Amniotic epithelial cell (primary cell): Measurements from ENCODE around the gene IL17RA.
A peak's percentile ranks its signal among the peaks of the same experiment; 100 is the strongest.

Experiments
- DNase-seq: peaks from one replicate; pipeline ENCODE4 v3.0.0-alpha.2; 2010; ENCODE audit warnings: low read depth

IL17RA gene

DNA sequence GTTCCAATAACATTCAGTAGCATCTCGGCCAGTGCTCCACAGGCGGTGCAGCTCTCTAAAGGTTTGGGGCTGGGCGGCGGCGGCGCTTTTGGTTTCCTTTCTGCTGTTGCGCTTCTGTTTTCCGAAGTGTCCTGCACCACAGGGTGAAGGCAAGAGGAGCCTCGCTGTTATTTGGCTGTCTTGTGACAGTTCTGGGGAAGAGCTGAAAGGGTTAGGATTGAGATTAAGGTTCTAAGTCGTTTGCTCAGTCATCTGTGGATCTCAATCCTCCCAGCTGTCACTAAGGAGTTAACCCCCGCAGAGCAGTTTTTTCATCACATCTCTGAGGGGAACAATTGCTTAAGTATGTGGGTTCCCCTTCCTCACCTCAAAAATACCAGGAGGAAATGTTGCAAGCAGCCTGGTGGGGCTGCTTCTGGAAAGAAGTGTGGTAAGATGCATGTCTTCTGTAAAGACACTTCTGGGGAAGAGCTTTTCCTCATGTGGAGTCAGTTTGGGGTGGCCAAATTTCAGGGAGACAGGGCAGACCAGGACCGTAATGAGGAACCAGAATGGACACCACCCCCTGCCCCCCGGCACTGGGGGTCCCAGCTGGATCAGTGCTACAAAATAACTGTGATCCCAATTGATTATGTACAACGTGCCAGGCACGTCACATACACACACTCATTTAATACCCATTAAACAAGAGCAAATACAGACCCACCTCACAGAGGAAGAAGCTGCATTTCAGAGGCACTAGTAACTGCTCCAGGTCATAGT, 22.2 kb downstream of the IL17RA start:
- DNase-seq, result peak; percentile 27

DNA sequence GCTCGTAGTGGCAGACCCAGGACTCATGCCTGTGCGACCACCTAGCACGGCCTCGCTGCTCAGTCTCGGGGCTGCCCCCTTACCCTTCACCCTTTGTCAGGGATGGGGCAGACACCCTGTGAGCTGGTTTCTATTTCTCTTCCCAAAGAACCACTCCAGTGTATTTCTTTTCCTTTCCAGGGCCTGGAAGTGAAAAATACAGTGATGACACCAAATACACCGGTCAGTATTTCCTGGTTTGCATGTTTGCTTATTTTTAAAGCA, 22.7 kb downstream of the IL17RA start:
- DNase-seq, result no peak

DNA sequence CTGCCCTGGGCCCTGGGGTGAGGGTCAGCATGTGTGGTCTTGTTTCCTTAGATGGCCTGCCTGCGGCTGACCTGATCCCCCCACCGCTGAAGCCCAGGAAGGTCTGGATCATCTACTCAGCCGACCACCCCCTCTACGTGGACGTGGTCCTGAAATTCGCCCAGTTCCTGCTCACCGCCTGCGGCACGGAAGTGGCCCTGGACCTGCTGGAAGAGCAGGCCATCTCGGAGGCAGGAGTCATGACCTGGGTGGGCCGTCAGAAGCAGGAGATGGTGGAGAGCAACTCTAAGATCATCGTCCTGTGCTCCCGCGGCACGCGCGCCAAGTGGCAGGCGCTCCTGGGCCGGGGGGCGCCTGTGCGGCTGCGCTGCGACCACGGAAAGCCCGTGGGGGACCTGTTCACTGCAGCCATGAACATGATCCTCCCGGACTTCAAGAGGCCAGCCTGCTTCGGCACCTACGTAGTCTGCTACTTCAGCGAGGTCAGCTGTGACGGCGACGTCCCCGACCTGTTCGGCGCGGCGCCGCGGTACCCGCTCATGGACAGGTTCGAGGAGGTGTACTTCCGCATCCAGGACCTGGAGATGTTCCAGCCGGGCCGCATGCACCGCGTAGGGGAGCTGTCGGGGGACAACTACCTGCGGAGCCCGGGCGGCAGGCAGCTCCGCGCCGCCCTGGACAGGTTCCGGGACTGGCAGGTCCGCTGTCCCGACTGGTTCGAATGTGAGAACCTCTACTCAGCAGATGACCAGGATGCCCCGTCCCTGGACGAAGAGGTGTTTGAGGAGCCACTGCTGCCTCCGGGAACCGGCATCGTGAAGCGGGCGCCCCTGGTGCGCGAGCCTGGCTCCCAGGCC, 23.7 kb downstream of the IL17RA start:
- no peak for DNase-seq

GRCh38 chr22:17109113-17109865, 24.5 kb downstream of the IL17RA start:
- no peak for DNase-seq

- no peak for DNase-seq
These were observed 25.2 kb downstream of the IL17RA start for GRCh38 chr22:17109976-17110375.

GRCh38 chr22:17110791-17111550, 26.2 kb downstream of the IL17RA start:
- no peak for DNase-seq

DNA sequence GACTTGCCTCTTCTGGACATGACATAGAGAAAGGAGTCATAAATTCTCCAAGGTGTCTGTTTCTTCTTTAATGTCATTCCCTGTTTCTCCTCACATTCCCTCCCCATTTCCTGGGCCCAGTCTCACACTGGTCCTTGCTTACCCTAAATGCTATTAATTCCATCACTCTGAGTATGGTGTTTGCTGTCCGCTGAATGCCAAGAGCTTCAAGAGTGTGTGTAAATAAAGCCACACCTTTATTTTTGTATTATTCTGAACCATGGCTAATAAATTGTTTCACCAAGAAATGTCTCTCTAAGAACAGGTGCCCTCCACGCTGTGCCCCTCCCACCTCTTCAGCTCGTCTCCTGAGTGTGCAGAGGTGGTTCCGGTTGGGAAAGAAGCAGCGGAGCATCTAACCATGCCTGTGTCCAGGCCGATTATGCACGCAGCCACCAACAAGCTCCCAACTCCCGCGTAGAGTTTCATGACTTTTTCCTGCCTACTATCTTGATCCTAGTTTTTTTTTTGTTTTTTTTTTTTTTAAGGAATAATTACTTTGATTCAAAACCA, 27.8 kb downstream of the IL17RA start:
- DNase-seq, result no peak

DNA sequence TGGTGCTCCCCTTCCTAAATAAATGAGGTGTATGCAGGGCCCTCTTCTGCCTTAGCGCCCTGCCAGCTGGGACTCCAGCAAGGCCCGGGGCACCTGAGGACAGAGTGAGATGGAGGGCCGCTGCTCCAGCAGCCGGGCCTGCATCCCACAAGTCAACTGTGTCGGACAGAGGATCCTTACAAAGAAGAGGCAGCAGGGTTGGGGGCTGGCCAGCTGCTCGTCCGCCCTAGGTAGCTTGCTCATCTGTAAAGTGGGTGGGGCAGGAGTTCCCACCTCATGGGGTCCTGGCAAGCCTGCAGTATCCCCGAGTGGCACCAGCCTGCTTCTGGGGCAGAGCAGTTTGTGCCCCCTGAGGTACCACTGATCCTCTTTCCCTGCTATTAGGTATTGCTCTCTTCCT, 28.8 kb downstream of the IL17RA start:
- DNase-seq, result no peak

DNA sequence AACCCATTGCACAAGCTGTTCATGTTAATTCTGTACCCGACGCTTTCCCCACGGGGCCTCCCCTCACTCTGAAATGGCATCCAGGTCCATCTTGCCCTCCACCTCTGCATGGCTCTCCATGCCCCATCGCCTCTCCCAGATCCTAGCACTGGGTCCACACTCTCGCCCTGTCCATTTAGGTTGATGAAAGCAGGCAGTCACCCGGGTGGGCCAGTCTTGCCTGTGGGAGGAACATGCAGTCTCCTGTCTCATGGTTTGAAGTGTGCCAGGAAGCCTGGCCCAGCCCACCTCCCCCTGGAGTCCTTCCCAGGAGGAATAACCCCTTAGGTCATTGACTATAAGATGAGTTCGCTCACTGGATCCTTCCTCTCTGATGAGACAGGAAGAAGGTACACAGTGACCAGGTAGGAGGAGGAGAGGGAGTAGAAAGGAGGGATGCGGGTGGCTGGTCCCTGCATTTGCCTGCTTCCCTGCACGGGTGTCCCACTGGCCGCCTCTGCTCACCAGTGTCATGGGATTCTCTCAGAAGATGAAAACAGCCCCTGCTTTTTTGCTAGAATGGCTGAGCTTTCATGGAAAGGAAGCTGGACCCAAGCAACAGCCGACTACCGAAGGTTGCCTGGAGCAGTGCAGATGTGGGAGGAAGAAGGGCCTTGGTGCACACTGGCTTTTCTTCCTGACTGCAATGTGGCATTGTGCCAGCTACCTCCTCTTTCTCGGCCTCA, 29.5 kb downstream of the IL17RA start:
- no peak for DNase-seq

- DNase-seq, result no peak
These were observed 30.1 kb downstream of the IL17RA start for GRCh38 chr22:17114898-17115235.

DNA sequence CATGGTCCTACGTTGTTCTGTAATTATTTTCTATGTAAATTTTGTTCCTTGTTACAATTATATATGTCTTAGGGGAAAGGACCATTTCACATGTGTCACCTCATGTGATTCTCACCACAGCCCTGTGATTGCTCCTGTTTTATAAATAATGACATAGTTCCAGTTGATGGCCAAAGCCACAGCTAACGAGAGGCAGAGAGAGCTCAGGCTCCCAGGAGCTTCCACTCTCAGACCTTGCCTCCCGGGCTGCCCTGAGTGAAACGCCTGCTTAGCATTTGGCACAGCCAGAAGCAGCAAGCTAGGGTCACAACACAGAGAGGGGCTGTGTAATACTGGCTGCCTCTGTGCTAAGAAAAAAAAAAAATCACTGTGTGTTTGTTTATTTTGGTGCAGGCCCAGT, 30.4 kb downstream of the IL17RA start:
- DNase-seq, result no peak

- DNase-seq, result no peak
These were observed 31.3 kb downstream of the IL17RA start for GRCh38 chr22:17115945-17116565.

DNA sequence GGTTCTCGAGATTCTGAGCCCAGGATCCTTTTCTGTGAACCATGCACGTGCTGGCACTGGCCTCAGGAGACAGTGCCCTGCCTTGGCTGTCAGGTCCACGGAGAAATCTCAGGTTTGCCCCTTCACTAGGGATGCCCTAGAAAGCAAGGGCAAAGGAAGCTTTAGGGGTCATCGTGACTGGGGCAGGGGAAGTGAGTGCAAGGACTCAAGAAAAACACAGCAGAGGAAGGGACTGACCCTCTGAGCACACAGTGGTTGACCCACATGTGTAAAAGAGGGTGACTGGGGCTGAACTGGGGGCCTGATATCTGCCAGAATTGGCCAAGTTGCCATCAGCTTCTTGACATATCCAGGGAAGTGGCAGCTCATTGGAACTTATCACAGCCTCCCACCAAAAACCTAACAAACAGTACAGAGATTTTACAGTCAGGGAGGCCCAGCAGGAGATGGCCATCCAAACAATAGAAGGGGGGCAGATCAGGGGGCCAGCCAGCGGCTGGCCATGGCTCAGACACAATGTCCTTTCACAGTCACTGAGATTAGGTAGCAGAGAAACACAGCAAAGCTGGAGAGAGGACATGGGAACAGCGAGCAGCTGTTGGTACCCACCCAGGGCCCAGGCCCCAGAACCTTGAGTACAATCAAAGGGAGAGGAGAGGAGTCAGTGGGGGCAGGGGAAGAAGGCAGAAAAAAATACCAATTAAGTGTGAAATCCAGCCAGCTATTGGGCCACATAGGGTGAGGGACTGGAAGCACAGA, 32.0 kb downstream of the IL17RA start:
- no peak for DNase-seq

DNA sequence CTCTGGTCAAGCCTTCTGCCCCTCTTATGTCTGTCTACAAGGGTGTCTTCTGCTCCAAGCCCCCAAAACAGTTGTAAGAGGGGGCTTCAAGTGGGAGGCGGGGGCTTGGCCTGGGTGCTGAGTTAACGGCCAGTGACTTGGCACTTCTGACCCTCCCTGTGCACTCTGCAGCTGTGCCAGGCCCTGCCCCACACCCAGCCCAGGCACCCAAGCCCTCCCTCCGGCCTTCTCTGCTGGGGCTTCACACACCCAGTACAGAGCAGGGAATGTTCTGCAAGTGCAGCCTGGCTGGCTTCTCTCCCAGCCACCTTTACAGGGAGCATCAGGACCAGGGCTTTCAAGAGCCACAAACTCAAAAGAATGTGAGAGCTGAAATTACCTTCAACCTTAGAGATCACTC, 32.6 kb downstream of the IL17RA start:
- no peak for DNase-seq

DNA sequence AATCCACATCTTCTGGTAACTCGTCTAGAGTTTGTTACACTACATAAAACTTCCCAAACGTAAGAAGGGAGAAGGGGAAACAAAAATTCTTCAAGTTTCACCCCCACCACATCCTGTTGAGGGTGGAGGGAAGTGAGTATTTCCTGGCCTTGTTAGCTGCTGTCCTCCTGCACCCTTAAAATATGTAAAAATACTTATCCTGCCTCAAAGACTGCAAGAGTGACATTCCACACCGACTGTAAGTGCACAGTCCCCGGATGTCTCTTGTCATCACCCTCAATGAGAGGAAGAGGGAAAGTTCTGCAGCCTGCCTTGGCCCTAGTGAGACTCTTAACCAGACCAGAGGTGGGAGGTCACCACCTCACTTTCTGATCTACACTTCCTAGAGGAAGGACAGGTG, 33.1 kb downstream of the IL17RA start:
- no peak for DNase-seq

DNA sequence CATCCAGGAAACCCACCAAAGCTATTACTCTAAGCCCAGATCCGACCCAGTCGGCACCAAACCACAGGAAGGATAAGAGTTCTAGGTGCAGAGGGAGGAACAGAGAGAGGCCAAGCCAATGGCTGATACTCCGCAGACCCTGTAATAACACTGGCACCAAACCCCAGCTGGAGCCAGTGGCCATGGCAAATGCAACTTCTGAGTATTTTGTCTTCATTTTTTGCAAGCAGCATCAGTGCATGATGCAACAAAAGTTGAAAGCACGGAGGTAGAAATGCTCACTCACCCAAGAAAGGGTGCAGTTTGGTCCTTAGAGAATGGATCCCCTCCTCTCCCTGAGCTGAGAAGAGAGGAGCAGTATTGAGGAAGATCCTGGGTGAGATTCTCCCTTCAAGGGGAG, 33.5 kb downstream of the IL17RA start:
- no peak for DNase-seq

- peak; percentile 21 for DNase-seq
These were observed 34.8 kb downstream of the IL17RA start for GRCh38 chr22:17119481-17120202.

DNA sequence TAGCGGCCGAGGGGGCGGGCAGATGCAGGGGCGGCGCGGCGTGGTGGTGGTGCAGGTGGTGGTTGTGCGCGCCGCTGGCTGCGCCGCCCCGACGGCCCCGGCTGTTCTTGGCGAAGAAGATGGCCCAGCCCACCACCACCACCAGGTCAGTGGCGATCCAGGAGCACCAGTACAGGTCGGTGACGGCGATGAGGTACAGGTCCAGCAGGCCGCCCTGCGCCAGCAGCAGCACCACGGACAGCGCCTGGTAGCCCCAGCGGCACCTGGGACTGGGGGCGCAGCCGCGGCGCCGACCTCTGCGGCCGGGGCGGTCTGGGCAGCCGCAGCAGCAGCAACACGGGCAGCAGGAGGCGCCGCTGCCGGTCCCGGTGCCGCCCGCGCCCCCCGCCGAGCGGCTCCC, 35.5 kb downstream of the IL17RA start:
- DNase-seq, result peak; percentile 42

DNA sequence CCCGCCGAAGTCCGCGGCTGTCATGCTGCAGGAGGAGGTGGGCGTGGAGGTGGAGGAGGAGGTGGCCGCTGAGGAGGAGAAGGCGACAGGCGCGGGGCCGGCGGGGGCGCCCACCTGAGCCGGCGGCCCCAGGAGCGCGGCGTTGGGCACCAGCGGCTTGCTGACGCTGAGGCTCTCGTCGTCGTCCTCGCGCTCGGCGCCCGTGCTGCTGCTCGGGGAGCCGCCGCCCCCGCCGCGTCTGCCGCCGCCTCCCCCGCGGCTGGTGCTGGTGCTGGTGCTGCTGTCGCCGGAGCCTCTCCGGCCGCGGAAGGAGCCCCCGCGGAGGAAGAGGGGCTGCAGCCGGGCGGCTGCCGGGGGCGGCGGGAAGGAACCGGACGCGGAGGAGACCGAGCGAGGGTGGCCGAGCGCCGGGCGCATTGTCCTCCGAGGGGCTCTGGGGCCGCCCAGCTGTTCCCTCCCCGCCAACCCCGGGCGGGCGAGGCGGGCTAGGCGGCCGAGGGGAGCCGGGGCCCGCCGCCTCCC, 36.0 kb downstream of the IL17RA start:
- no peak for DNase-seq
